ENCODE results near the gene PCGF6.

The PCGF6 gene

DNA sequence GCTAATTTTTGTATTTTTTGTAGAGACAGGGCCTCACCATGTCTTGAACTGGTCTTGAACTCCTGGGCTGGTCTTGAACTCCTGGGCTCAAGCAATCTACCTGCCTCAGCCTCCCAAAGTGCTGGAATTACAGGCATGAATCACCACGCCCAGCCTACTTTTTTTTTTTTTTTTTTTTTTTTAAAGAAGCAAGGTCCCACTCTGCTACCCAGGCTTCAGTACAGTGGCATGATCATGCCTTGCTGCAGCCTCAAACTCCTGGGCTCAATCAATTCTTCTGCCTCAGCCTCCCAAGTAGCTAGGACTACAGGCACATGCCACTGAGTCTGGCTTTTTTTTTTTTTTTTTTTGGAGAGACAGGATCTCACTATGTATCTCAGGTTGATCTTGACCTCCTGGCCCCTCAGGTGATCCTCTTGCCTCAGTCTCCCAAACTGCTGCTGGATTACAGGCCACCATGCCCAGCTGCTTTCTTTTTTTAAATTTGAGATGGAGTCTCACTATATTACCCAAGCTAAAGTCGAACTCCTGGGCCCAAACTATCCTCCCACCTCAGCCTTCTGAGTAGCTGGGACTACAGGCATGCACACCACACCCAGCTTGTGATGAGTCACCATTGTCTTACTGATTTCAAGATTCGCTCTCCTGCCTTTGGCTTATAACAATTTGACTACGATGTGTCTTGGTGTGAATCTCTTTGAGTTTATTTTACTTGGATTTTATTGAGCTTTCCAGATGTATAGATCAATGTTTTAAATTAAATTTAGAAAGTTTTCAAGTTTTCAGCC, 96.2 kb downstream of the PCGF6 start:
- Histone ChIP-seq H3K4me1 (ENCODE audit: control insufficient read depth, low read depth, low read length) (no peaks in the 10 kb centered on the region), H3K9me3 (ENCODE audit: control insufficient read depth, low read depth, low read length) (no peaks in the 10 kb centered on the region), H3K27ac (ENCODE audit: low read length) (no peak overlapping the region), H3K36me3 (ENCODE audit: control insufficient read depth, low read depth, low read length) (no peaks in the 10 kb centered on the region), H3K27me3 (ENCODE audit: control insufficient read depth, insufficient read depth, low read length) (no peaks in the 10 kb centered on the region), H3K9ac (ENCODE audit: low read length) (no peak overlapping the region), H3K4me3 (ENCODE audit: low read length) (no peak overlapping the region)

GRCh38 chr10:103254113-103254512, 96.8 kb downstream of the PCGF6 start:
- Histone ChIP-seq H3K9me3 (ENCODE audit: control insufficient read depth, low read depth, low read length) (no peaks in the 10 kb centered on the region), H3K9ac (ENCODE audit: low read length) (no peak overlapping the region), H3K4me1 (ENCODE audit: control insufficient read depth, low read depth, low read length) (no peaks in the 10 kb centered on the region), H3K27me3 (ENCODE audit: control insufficient read depth, insufficient read depth, low read length) (no peaks in the 10 kb centered on the region), H3K27ac (ENCODE audit: low read length) (no peak overlapping the region), H3K4me3 (ENCODE audit: low read length) (no peak overlapping the region), H3K36me3 (ENCODE audit: control insufficient read depth, low read depth, low read length) (no peaks in the 10 kb centered on the region)
